ENCODE results near the gene TMEM144.

The TMEM144 gene

DNA sequence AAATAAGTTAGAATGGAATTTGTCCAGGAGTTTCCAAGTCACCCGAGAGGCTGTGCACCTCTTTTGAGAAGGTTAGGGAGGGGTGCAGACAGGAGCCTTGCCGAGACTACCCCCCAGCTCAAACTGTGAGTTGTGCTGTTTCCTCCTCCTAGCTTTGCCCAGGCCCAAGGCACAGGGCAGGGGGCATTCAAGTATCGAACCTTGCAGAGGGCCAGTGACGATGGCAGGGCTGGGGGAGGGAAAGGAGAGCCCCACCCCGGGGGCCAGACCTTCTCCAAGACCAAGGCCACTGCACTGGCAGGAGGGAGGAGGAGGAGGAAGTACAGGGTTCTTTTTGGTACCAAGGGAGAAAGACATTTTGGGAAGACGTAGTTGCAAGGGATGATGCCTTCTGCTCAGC, 80.6 kb downstream of the TMEM144 start:
- Histone ChIP-seq H3K4me2 (ENCODE audit: low read depth, low read length, poor library complexity, severe bottlenecking) (no peak overlapping the region), H3K79me2 (ENCODE audit: insufficient read depth, low read length) (no peaks in the 10 kb centered on the region), H3K36me3 (ENCODE audit: low read length) (no peaks in the 10 kb centered on the region), H3K27me3 (ENCODE audit: low read length) (no peaks in the 10 kb centered on the region), H3F3A (ENCODE audit: insufficient read depth) (no peaks in the 10 kb centered on the region), H3K9ac (ENCODE audit: low read length) (no peak overlapping the region), H4K20me1 (ENCODE audit: low read depth, low read length) (no peaks in the 10 kb centered on the region), H3K9me3 (ENCODE audit: insufficient read depth, low read length) (no peaks in the 10 kb centered on the region), H3K4me3 (ENCODE audit: insufficient read depth, low read length, poor library complexity, severe bottlenecking) (no peak overlapping the region), H3K27ac (ENCODE audit: low read depth, low read length) (no peak overlapping the region), H3K9me2 (replicated peaks; ENCODE audit: insufficient read depth, low read length) (no peaks in the 10 kb centered on the region), H2AFZ (ENCODE audit: low read depth, low read length, severe bottlenecking) (no peak overlapping the region)
- no peak for TF ChIP-seq EZH2phosphoT487 (conservative IDR thresholded peaks at IDR 0.05; ENCODE audit: low read length)
- TF ChIP-seq, protein P1, sequence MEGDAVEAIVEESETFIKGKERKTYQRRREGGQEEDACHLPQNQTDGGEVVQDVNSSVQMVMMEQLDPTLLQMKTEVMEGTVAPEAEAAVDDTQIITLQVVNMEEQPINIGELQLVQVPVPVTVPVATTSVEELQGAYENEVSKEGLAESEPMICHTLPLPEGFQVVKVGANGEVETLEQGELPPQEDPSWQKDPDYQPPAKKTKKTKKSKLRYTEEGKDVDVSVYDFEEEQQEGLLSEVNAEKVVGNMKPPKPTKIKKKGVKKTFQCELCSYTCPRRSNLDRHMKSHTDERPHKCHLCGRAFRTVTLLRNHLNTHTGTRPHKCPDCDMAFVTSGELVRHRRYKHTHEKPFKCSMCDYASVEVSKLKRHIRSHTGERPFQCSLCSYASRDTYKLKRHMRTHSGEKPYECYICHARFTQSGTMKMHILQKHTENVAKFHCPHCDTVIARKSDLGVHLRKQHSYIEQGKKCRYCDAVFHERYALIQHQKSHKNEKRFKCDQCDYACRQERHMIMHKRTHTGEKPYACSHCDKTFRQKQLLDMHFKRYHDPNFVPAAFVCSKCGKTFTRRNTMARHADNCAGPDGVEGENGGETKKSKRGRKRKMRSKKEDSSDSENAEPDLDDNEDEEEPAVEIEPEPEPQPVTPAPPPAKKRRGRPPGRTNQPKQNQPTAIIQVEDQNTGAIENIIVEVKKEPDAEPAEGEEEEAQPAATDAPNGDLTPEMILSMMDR (IDR thresholded peaks at IDR 0.05; ENCODE audit: insufficient read depth, low read length, poor library complexity, severe bottlenecking): no peak

DNA sequence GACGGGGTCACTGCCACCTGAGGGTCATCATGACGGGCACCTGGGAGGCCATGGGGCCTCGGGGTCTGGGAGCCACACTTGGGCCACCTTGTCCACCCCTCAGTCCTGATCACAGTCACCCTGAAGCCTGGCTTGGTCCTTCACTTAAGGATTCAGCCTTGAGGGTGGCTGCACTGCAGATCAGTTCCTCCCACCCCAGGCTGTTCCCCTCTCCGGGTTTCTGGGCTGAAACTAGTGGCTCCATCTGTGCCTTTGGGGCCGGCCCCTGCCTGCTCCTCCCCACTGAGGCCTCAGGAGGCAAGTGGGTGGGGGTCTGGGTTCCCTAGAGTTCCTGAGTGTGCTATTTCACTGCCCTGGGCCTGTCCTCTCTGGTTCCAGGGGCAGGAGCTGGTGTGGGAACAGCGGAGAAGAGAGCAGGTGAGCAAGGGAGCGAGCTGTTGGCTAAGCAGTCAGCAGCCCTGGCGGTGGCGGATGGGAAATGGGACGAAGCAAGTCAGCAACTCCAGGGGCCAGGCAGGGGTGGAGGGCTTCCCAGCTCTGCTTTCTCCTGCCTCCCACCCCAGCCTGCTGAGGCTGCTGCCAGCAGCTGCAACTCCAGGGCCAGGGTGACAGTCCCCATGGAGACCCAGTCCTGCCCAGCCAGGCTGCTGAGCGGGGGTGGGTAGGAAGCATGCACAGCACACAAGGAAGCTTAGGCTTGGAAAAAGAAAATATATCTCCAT, 81.2 kb downstream of the TMEM144 start:
- no peak overlapping the region for H3K4me2 ChIP-seq (ENCODE audit: low read depth, low read length, poor library complexity, severe bottlenecking)
- no peak overlapping the region for H3K4me3 ChIP-seq (ENCODE audit: insufficient read depth, low read length, poor library complexity, severe bottlenecking)
- no peak overlapping the region for H3K27ac ChIP-seq (ENCODE audit: low read depth, low read length)
- no peaks in the 10 kb centered on the region for H3K9me2 ChIP-seq (replicated peaks; ENCODE audit: insufficient read depth, low read length)
- no peaks in the 10 kb centered on the region for H3K36me3 ChIP-seq (ENCODE audit: low read length)
- no peak for TF ChIP-seq EZH2phosphoT487 (conservative IDR thresholded peaks at IDR 0.05; ENCODE audit: low read length)
- TF ChIP-seq, protein P1 (IDR thresholded peaks at IDR 0.05; ENCODE audit: insufficient read depth, low read length, poor library complexity, severe bottlenecking): no peak
- no peak overlapping the region for H2AFZ ChIP-seq (ENCODE audit: low read depth, low read length, severe bottlenecking)
- no peak overlapping the region for H3K9ac ChIP-seq (ENCODE audit: low read length)
- no peaks in the 10 kb centered on the region for H3K27me3 ChIP-seq (ENCODE audit: low read length)
- H3K9me3 ChIP-seq (ENCODE audit: insufficient read depth, low read length): no peaks in the 10 kb centered on the region
- H3K79me2 ChIP-seq (ENCODE audit: insufficient read depth, low read length): no peaks in the 10 kb centered on the region
- no peaks in the 10 kb centered on the region for H3F3A ChIP-seq (ENCODE audit: insufficient read depth)
- no peaks in the 10 kb centered on the region for H4K20me1 ChIP-seq (ENCODE audit: low read depth, low read length)

DNA sequence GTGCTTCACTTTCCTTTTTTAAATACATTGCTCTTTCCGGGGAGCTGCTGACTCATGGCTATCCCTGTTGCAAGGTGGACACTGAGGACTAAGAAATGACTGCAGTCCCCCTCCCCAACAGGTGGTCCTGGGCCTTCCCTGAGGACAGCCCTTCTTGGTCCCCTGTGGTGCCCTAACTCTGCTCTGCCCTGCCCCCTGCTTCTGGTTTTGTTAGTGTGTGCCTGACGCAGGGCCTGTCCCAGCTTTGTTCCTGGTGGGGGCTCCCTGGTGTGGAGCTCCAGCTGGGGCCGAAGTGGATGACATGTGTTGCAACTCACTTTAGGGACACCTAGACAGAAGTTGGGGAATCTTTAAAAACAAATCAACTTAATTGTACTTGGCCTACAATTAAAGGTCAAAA, 81.9 kb downstream of the TMEM144 start:
- Histone ChIP-seq H3F3A (ENCODE audit: insufficient read depth) (no peaks in the 10 kb centered on the region), H3K9me3 (ENCODE audit: insufficient read depth, low read length) (no peaks in the 10 kb centered on the region), H3K36me3 (ENCODE audit: low read length) (no peaks in the 10 kb centered on the region), H4K20me1 (ENCODE audit: low read depth, low read length) (no peaks in the 10 kb centered on the region), H3K9me2 (replicated peaks; ENCODE audit: insufficient read depth, low read length) (no peaks in the 10 kb centered on the region), H3K27ac (ENCODE audit: low read depth, low read length) (no peak overlapping the region), H2AFZ (ENCODE audit: low read depth, low read length, severe bottlenecking) (no peak overlapping the region), H3K79me2 (ENCODE audit: insufficient read depth, low read length) (no peaks in the 10 kb centered on the region), H3K27me3 (ENCODE audit: low read length) (no peaks in the 10 kb centered on the region), H3K4me2 (ENCODE audit: low read depth, low read length, poor library complexity, severe bottlenecking) (no peak overlapping the region), H3K4me3 (ENCODE audit: insufficient read depth, low read length, poor library complexity, severe bottlenecking) (no peak overlapping the region), H3K9ac (ENCODE audit: low read length) (no peak overlapping the region)
- TF ChIP-seq, protein P1 (IDR thresholded peaks at IDR 0.05; ENCODE audit: insufficient read depth, low read length, poor library complexity, severe bottlenecking): no peak
- TF ChIP-seq EZH2phosphoT487 (conservative IDR thresholded peaks at IDR 0.05; ENCODE audit: low read length): no peak

Measured in SU-DHL-6 (cell line).